Activated CD4-positive, alpha-beta T cell treated with anti-CD3 and anti-CD28 coated beads, Interleukin-2, Interleukin-6, amounts not matched to agents 100 ng/mL and 50 ng/mL, durations not matched to agents 16 hours and 8 hours (primary cell): ENCODE measurements around the gene GPRC5A.

Experiments
- DNase-seq: peaks from one replicate; pipeline ENCODE4 v3.0.0-alpha.2; 2020

Gene GPRC5A

GRCh38 chr12:12909995-12910420, 18.6 kb downstream of the GPRC5A start:
- DNase-seq = no peak

GRCh38 chr12:12912711-12913110, 21.3 kb downstream of the GPRC5A start:
- no peak for DNase-seq

GRCh38 chr12:12915656-12916055, 24.3 kb downstream of the GPRC5A start:
- no peak for DNase-seq

GRCh38 chr12:12916135-12916944, 25.0 kb downstream of the GPRC5A start:
- DNase-seq = peak; percentile 92

GRCh38 chr12:12917517-12917916, 26.2 kb downstream of the GPRC5A start:
- DNase-seq = no peak

- no peak for DNase-seq
These were observed 27.5 kb downstream of the GPRC5A start for GRCh38 chr12:12918781-12919389.

- no peak for DNase-seq
These were observed 28.5 kb downstream of the GPRC5A start for GRCh38 chr12:12919666-12920435.

- no peak for DNase-seq
These were observed 30.8 kb downstream of the GPRC5A start for GRCh38 chr12:12922191-12922616.

- DNase-seq = no peak
These were observed 31.6 kb downstream of the GPRC5A start for GRCh38 chr12:12922978-12923377.

- no peak for DNase-seq
These were observed 32.8 kb downstream of the GPRC5A start for GRCh38 chr12:12924169-12924568.

- no peak for DNase-seq
These were observed 34.0 kb downstream of the GPRC5A start for GRCh38 chr12:12925388-12925787.

GRCh38 chr12:12926571-12927071, 35.3 kb downstream of the GPRC5A start:
- no peak for DNase-seq

GRCh38 chr12:12927211-12928079, 36.1 kb downstream of the GPRC5A start:
- peak; percentile 56 for DNase-seq

GRCh38 chr12:12929696-12930095, 38.3 kb downstream of the GPRC5A start:
- no peak for DNase-seq

GRCh38 chr12:12930633-12931219, 39.4 kb downstream of the GPRC5A start:
- DNase-seq = no peak

- DNase-seq = no peak
These were observed 42.4 kb downstream of the GPRC5A start for GRCh38 chr12:12933742-12934141.

- DNase-seq = no peak
These were observed 43.2 kb downstream of the GPRC5A start for GRCh38 chr12:12934556-12934955.

GRCh38 chr12:12936983-12937491, 45.7 kb downstream of the GPRC5A start:
- DNase-seq = no peak

- no peak for DNase-seq
These were observed 47.2 kb downstream of the GPRC5A start for GRCh38 chr12:12938541-12938940.

GRCh38 chr12:12939888-12940287, 48.5 kb downstream of the GPRC5A start:
- no peak for DNase-seq

- no peak for DNase-seq
These were observed 50.3 kb downstream of the GPRC5A start for GRCh38 chr12:12941450-12942350.
